ENCODE data around the gene UGT1A6.
"Not testable (repeated sequence)": the region's sequence is repeated elsewhere in the genome, so short reads cannot be mapped to it uniquely, and the experiment has no call there.

UGT1A6 gene

GRCh38 chr2:233692648-233693047, at the start of gene UGT1A6:
Gene UGT1A6 (plus strand): TSS chr2:233692890. CDS start chr2:233693005, 115 bp downstream.
- FAIRE-seq, result no peak

GRCh38 chr2:233643128-233643527, 49.6 kb upstream of the UGT1A6 start:
- DNase-seq (ENCODE audit: low spot score), result peak; percentile 4
- FAIRE-seq, result no peak

More at GRCh38 chr2:233692648-233693047, at the start of gene UGT1A6:
- DNase-seq (ENCODE audit: low spot score), result no peak

- not testable (repeated sequence) for DNase-seq (ENCODE audit: low spot score); FAIRE-seq
These were observed 46.7 kb upstream of the UGT1A6 start for GRCh38 chr2:233646033-233646432.

- no peak for DNase-seq (ENCODE audit: low spot score)
- no peak for FAIRE-seq
These were observed 41.7 kb upstream of the UGT1A6 start for GRCh38 chr2:233650981-233651380.

GRCh38 chr2:233651430-233651829, 41.3 kb upstream of the UGT1A6 start:
- FAIRE-seq, result peak; percentile 67
- DNase-seq (ENCODE audit: low spot score), result no peak

- DNase-seq (ENCODE audit: low spot score) (no peak), FAIRE-seq (no peak)
These were observed 38.2 kb upstream of the UGT1A6 start for GRCh38 chr2:233654501-233654900.

GRCh38 chr2:233655043-233655442, 37.6 kb upstream of the UGT1A6 start:
- FAIRE-seq (no peak), DNase-seq (ENCODE audit: low spot score) (no peak)

GRCh38 chr2:233655943-233656342, 36.7 kb upstream of the UGT1A6 start:
- FAIRE-seq, result peak; percentile 98
- DNase-seq (ENCODE audit: low spot score), result not testable (repeated sequence)

- no peak for FAIRE-seq
- DNase-seq (ENCODE audit: low spot score), result no peak
These were observed 36.2 kb upstream of the UGT1A6 start for GRCh38 chr2:233656443-233656842.

- FAIRE-seq (no peak), DNase-seq (ENCODE audit: low spot score) (no peak)
These were observed 34.1 kb upstream of the UGT1A6 start for GRCh38 chr2:233658610-233659009.

GRCh38 chr2:233663911-233664310, 28.8 kb upstream of the UGT1A6 start:
- FAIRE-seq (no peak), DNase-seq (ENCODE audit: low spot score) (no peak)

- FAIRE-seq, result no peak
- DNase-seq (ENCODE audit: low spot score), result no peak
These were observed 24.0 kb upstream of the UGT1A6 start for GRCh38 chr2:233668605-233669260.

- FAIRE-seq, result no peak
- DNase-seq (ENCODE audit: low spot score), result no peak
These were observed 21.2 kb upstream of the UGT1A6 start, which contains the start of gene UGT1A9 for GRCh38 chr2:233671290-233672161. Gene UGT1A9 (plus strand): TSS chr2:233671898. CDS start chr2:233671935, 37 bp downstream.

- no peak for DNase-seq (ENCODE audit: low spot score)
- FAIRE-seq, result no peak
These were observed 19.8 kb upstream of the UGT1A6 start for GRCh38 chr2:233672886-233673285.

- no peak for FAIRE-seq
These were observed 18.8 kb upstream of the UGT1A6 start for GRCh38 chr2:233673896-233674295.

GRCh38 chr2:233674314-233674713, 18.4 kb upstream of the UGT1A6 start:
- DNase-seq (ENCODE audit: low spot score) (no peak), FAIRE-seq (no peak)

More at GRCh38 chr2:233673896-233674295, 18.8 kb upstream of the UGT1A6 start:
- no peak for DNase-seq (ENCODE audit: low spot score)

- FAIRE-seq (no peak), DNase-seq (ENCODE audit: low spot score) (no peak)
These were observed 17.7 kb upstream of the UGT1A6 start for GRCh38 chr2:233674995-233675394.

GRCh38 chr2:233676046-233676445, 16.6 kb upstream of the UGT1A6 start:
- no peak for DNase-seq (ENCODE audit: low spot score)
- FAIRE-seq, result no peak

GRCh38 chr2:233679196-233679595, 13.5 kb upstream of the UGT1A6 start:
- FAIRE-seq, result no peak
- no peak for DNase-seq (ENCODE audit: low spot score)

- FAIRE-seq, result no peak
- no peak for DNase-seq (ENCODE audit: low spot score)
These were observed 12.2 kb upstream of the UGT1A6 start for GRCh38 chr2:233680361-233681045.

- DNase-seq (ENCODE audit: low spot score) (no peak), FAIRE-seq (no peak)
These were observed 11.1 kb upstream of the UGT1A6 start, which contains the start of gene UGT1A7 for GRCh38 chr2:233681521-233682099. Gene UGT1A7 (plus strand): TSS chr2:233681901. CDS start chr2:233681938, 37 bp downstream.

All from urothelium cell line (cell line).